T follicular helper cell (primary cell): ENCODE results near the gene LRRC28.
A peak's percentile ranks its signal among the peaks of the same experiment; 100 is the strongest.
"Not testable (repeated sequence)": the region's sequence is repeated elsewhere in the genome, so short reads cannot be mapped to it uniquely, and the experiment has no call there.

Source experiments
- DNase-seq: peaks from one replicate; pipeline ENCODE4 v3.0.0-alpha.2; 2020; ENCODE audit warnings: low read depth
- total RNA-seq, 2 experiments: gene quantifications; one replicate each; lab custom pipeline; 2026; lab: John Stamatoyannopoulos, UW

The LRRC28 gene
- 5.9 to 9.0 reads per million in 2 experiments for total RNA-seq

DNA sequence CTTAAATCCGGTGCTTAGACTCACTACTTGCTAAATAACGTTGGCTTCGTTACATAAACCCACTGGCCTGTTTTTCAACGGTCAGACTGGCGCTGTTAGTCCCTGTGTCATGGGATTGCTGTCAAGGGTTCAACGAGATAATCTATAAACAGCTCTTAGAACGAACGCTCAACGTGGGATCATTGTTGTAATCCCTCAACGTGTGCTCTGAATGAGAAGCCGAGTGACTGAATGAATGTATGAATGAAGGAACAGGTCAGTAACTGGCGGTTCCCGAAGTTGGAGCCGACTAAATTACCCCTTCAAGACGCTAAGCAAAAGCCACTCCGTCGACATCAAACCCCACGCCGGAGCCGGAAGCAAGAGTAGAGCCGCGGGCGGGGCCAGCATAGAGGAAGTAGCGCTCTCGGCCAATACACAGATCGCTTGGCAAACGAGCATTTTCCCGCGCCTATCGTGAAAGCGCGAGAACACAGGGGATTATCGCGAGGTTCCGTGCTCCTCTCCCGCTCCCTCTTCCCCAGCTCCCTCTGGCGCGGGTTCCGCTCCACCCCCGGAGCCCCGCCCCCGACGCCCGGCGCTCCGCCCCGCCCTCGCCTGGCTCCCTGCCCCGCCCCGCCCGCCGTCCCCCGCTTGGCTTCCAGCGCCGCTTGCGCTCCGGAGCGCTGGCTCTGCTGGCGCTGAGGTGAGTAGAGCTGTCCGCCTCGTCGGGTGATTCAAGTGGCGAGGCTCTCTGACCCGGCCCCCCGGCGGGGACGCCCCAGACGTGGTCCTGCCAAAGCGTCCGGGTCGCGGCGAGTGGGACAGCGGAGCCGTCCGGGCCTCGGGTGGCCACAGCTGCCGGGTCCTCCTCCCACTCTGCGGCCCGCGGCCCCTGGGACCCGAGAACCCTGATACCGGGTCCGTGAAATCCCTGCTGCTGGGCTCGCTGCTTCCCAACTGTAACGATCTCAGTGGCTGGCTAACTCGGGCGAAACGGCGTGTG lies at the start of gene LRRC28:
Gene LRRC28, plus strand, starts transcription at position 625 of the 985 bp plus-strand sequence. CDS start 4,477 bp downstream, outside the sequence.
- peak; percentile 88 for DNase-seq

- DNase-seq: no peak
These were observed 49.1 kb upstream of the LRRC28 start for GRCh38 chr15:99202176-99202552.

GRCh38 chr15:99207672-99208071 lies 43.6 kb upstream of the LRRC28 start:
- DNase-seq: no peak

GRCh38 chr15:99209326-99209725 lies 42.0 kb upstream of the LRRC28 start:
- DNase-seq: no peak

DNA sequence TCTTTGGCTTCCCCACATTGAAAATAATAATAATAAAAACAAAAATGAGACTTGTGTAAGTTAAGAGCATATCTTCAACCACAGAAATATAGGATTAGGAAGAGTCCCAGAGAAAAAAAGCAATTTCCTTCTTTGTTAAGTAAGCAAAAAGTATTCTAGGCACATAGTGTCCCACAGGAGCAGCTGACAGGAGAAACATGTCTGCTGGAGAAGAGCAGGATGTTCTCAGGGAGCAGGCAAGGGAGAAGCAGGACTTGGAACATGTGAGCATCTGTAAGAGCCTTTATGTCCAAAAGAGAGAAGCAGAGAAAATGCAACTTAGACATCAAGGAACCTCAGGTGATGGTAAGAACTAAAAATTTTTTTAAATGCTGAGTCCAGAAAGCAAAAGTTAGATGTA lies 40.9 kb upstream of the LRRC28 start:
- DNase-seq: no peak

GRCh38 chr15:99211926-99212325 lies 39.4 kb upstream of the LRRC28 start:
- no peak for DNase-seq

DNA sequence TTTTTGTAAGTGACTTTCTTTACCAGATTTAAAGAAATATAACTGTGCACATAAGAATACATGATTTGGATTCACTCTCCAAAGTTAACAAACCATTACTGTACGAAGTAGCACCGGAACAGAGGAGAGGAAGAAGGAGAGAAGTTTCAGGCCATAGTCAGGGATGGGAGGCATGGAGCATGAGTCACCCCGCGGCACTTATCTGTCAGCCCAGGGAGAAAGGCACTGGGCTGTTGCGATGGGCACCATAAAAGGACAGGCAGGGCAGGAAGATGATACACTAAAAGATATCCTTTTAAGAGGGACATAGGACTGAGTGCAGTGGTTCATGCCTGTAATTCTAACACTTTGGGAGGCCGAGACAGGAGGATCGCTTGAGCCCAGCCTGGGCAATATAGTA lies 38.9 kb upstream of the LRRC28 start:
- DNase-seq: no peak

DNA sequence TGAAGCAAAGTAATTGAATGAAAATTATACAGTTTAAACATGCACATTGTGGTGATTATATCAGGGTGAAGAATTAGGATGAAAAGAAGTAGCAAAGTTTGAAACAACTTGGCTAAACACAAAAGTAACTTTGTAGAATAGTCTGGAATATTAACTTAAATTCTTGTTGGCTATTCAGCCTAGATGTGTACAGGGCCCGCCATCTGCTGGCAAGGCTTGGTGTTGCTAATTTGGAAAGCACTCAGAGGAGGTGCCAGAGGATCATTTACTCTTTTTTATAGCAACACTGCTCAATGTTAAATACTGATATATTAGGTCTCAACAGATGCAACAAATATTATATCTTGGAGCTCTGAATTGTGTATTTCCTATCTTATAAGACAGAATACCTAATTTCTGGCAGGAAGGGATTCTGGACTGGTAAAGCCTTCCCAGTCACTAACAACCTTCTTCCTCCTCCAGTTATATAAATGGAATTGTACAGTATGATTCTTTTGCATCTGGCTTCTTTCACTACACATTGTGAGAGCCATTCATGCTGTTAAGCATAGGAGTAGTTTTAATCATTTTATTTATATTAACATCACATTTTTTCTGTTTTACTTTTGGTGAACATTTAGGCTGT lies 38.0 kb upstream of the LRRC28 start:
- DNase-seq: peak; percentile 34

GRCh38 chr15:99224372-99225214 lies 26.7 kb upstream of the LRRC28 start:
- DNase-seq: no peak

GRCh38 chr15:99226802-99227201 lies 24.5 kb upstream of the LRRC28 start:
- no peak for DNase-seq

- DNase-seq: no peak
These were observed 23.0 kb upstream of the LRRC28 start for GRCh38 chr15:99228120-99228770.

- no peak for DNase-seq
These were observed 20.4 kb upstream of the LRRC28 start for GRCh38 chr15:99230867-99231266.

DNA sequence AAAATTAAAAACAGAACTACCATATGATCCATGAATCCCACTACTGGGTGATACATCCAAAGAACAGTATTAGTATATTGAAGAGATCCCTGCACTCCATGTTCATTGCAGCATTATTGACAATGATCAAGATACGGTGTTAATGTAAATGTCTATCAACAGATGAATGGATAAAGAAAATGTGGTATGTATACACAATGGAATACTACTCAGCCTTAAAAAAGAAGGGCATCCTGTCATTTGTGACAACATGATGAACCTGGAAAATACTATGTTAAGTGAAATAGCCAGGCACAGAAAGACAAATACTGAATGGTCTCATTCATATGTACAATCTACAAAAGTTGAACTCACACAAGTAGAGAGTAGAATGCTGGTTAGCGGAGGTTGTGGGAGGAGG lies 18.5 kb upstream of the LRRC28 start:
- DNase-seq: no peak

DNA sequence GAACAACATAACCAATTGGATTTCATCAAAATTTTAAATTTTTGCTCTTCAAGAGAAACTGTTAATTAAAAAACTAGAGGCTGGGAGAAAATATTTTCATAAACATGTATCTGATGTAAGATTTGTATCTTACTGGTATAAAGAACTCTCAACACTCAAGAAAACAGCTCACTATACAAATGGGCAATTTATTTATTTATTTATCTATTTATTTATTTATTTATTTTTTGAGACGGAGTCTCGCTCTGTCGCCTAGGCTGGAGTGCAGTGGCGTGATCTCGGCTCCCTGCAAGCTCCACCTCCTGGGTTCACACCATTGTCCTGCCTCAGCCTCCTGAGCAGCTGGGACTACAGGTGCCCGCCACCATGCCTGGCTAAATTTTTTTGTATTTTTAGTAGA lies 17.1 kb upstream of the LRRC28 start:
- not testable (repeated sequence) for DNase-seq

- DNase-seq: no peak
These were observed 12.4 kb upstream of the LRRC28 start for GRCh38 chr15:99238849-99239248.

DNA sequence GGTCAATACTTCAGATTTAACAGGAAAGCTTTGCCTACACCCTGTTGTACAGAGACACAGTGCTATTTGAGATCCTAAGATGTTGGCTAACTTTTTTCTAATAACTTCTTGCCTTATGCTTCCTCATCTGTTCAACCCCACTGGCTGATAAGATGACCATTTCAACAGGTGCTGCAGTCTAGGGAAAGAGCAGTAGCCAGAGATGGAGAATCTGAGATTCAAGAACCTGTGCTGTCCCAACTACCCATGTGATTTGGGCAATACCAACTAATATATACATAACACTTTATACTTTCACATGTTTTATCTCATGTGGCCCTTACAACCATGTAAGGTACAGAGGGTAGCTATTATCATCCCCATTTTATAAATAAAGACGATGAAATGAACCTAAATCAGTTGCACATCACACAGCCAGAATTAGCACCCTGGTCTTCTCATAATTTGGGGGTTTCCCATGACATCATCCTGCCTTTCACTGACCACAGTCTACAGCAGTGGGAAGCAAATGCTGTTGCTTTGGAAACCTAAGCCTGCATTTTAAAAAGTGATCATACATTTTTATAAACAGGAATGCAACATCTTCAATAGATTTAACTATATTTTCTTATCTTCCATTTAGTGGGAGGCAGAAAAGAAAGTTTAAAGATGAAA lies 11.6 kb upstream of the LRRC28 start:
- DNase-seq: no peak

GRCh38 chr15:99241752-99242151 lies 9.5 kb upstream of the LRRC28 start:
- no peak for DNase-seq

GRCh38 chr15:99244306-99244705 lies 7.0 kb upstream of the LRRC28 start:
- no peak for DNase-seq

DNA sequence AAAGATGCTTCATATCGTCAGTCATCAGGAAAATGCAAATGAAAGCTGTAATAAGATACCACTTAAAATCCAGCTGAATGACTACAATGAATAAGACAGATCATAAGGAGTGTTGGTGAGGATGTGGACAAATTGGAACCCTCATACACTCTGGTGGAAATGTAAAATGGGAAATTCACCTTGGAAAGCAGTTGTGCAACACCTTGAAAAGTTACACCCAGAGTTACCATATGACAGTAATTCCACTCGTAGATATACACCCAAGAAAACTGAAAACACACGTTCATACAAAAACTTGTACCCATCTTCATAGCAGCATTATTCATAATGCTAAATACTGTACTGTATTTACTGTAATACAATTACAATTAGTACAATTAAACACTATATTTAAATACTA lies 4.2 kb upstream of the LRRC28 start:
- DNase-seq: no peak

DNA sequence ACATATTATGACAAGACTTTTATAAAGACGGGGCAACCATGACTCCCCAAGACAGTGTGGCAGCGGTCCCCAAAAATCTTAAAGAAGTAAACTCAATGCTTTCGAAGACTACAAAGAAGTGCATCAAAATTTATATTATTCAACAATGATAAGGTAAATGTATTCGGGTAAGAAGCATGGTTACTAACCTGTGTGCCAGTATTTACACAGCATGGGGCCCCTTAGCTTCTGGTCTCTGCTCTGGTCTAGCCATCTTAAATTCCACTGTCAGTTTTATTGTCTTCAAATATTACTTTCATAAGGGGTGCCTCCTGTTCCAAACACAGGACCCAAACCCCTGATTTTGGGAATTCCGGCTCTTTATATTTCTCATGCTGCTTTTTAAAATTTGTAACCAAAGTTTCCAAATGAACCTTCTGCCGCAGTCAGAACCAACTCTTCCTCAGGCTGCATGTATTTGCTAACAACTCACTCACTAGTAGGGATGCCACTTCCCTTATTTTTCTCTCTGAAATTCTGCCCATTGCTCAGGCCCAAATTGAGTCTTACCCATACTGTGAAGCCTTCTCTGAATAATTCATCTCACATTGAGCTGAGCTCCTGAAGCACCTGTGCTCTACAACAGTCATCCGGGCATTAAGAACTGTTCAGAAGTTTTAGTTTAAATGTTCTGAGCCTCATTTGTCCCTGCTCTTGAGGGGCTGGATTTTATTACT lies 3.1 kb upstream of the LRRC28 start:
- no peak for DNase-seq
